Right hindlimb (tissue), 1 donor: ENCODE data around the gene SP7.
"Not testable (repeated sequence)": the region's sequence is repeated elsewhere in the genome, so short reads cannot be mapped to it uniquely, and the experiment has no call there.

Experiments
- DNase-seq: peaks from one replicate; pipeline ENCODE4 v3.0.0-alpha.2; 2018

SP7 gene

DNA sequence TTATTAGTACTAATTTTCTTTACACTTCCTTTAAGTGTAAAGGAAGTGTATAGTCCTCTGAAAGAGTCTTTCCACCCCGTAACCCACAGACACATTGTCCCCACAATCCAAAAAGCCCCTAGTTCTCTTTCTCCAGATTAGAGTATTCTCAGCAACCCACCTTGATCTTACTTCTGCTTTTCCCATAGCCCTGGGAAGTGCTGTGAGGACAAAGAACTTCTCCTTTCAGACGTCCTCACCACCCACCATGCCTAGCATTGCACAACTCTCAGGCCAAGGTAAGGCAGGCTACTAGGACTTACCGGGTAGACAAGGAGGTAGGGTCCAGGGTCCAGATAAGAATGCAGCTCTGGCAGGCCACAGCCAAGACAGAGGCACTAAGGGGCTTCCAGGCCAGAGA lies 22.2 kb downstream of the SP7 start:
- no peak for DNase-seq

DNA sequence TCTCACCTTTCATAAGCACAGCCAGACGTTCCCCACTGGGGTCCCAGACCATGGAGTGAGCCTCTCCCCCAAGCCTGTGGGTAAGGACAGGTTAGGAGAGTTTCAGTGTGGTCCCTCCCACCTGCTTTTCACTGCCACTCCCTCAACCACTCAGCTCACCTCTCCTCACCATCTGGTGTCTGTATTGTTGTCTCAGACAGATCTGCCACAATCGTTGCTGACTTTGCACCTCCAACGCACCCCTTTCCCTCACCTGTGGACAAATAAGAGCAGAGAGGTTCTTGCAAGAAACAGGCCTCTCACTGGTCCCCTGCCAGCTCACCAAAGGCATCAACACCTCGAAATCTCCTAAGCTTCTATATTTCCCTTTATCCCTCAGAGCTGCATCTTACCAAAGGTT lies 27.9 kb downstream of the SP7 start:
- DNase-seq: no peak

DNA sequence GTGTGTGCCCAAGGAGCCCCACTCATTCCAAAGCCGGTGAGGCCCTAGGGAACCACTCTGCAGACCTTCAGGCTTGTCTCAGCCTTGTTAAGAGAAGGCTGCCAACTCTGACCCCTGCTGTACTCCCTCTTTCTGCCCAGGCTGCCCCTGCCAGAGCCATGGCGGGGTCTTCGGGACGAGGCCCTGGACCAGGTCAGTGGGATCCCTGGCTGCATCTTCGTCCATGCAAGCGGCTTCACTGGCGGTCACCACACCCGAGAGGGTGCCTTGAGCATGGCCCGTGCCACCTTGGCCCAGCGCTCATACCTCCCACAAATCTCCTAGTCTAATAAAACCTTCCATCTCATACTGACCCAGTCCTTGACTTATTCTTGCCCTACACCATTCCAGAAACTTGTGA lies 29.3 kb downstream of the SP7 start:
- no peak for DNase-seq

DNA sequence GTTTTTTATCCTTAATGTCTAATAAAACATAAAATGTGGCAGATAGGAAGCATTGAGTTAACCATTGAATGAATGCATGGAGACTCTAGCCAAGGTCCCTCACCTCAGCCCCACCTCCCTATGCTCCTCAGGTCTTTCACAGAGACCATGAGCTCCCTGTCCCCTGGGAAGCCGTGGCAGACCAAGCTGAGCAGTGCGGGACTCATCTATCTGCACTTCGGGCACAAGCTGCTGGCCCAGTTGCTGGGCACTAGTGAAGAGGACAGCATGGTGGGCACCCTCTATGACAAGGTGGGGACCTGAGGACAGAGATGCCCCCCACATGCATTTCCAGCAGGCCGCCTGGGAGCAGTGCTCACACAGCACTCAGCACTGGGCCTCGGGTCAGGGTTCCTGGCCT lies 33.3 kb downstream of the SP7 start:
- DNase-seq: no peak

DNA sequence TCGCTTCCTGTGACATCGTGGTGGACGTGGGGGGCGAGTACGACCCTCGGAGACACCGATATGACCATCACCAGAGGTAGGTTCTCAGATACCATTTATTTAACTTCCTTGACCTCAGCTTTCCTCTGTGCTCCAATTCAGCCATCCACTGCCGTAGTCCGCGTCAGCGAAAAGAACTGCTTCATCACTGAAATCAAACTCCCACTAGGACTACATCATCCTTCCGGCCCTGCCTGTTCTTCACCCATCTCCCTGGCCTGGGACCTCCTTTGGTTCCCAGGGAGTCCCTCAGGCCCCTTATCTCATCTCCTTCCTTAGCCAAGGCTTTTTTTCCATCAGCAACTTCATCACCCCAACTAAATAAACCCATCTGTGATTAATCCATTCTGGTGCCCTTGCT lies 36.0 kb downstream of the SP7 start:
- no peak for DNase-seq

DNA sequence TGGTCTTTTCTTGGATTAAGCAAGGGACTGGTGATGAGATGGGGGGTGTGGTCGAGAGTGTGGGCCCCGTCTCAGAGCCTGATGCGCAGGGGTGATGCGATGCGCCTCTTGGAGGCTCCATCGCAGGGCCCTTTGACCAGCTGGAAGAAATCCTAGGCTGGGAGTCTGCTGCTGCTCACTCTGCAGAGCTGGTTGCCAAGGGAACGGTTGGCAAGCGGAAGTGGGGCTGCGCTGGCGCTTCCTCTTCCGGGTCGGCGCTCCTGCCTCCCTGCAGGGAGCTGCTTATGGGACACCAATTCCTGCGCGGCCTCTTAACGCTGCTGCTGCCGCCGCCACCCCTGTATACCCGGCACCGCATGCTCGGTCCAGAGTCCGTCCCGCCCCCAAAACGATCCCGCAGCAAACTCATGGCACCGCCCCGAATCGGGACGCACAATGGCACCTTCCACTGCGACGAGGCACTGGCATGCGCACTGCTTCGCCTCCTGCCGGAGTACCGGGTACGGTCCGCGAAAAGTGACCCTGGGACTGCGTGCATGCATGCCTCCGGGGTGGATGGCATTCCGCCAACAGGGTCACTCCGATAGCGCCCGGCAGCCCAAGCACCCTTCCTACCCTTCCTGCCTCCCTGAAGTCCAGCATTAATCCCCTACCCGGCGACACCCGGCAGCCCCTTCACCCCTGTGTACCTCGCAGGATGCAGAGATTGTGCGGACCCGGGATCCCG lies 36.5 kb downstream of the SP7 start, which contains the start of gene MYG1:
Gene MYG1, plus strand, starts transcription at position 242 of the 727 bp plus-strand sequence. Its CDS starts 43 bp downstream, at position 285.
- peak; percentile 92 for DNase-seq

DNA sequence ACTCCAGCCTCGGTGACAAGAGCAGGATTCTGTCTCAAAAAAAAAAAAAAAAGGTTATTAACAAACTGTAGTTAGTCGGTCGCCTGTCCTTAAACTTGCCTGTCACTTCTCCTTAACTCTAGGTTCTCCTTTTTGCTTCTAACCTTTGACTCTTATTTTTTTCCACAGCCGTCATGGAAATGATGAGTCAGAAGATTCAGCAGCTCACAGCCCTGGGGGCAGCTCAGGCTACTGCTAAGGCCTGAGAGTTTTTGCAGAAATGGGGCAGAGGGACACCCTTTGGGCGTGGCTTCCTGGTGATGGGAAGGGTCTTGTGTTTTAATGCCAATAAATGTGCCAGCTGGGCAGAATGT lies 37.1 kb downstream of the SP7 start:
- no peak for DNase-seq

DNA sequence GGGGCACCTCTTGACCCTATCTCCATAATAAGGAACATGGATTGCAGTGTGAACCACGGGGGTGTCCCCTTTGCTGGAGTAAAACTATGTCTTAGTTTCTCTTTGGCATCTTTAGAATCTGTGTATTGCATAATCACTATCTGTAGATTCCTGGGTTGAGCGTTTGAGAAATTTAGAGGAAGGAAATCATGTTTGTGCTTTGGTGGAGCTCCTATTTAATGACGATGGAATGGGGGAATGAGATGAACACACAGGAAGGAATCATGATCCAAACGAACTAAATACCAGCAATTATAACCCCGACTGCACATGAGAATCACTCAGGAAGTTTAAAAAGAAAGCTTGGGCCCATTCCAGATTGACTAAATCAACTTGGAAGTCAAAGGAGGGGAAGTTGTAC lies 38.0 kb downstream of the SP7 start:
- DNase-seq: no peak

DNA sequence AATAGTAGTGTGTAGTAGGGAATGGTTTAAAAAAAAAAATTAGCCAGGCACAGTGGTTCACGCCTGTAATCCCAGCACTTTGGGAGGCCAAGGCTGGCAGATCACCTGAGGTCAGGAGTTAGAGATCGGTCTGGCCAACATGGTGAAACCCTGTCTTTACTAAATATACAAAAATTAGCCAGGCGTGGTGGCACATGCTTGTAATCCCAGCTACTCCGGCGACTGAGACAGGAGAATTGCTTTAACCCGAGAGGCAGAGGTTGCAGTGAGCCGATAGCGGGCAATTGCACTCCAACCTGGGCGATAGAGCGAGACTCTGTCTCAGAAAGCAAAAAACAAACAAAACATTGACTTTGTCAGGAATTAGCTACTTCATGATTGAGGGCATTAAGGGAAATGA lies 39.0 kb downstream of the SP7 start:
- DNase-seq: not testable (repeated sequence)

DNA sequence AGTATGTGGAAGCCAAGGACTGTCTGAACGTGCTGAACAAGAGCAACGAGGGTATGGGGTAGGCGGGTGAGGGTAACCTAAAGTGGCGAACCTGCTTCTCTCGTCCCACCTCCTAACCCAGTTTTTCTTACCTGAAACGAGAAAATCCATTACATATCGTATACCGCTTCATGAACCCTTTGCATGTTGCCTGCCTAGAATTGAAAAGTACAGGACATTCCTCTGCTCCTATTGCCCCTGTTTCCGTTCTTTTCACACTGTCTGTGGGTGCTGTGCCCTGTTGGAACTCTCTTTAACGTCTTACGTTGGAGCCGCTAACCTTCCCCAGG lies 40.3 kb downstream of the SP7 start:
- no peak for DNase-seq

DNA sequence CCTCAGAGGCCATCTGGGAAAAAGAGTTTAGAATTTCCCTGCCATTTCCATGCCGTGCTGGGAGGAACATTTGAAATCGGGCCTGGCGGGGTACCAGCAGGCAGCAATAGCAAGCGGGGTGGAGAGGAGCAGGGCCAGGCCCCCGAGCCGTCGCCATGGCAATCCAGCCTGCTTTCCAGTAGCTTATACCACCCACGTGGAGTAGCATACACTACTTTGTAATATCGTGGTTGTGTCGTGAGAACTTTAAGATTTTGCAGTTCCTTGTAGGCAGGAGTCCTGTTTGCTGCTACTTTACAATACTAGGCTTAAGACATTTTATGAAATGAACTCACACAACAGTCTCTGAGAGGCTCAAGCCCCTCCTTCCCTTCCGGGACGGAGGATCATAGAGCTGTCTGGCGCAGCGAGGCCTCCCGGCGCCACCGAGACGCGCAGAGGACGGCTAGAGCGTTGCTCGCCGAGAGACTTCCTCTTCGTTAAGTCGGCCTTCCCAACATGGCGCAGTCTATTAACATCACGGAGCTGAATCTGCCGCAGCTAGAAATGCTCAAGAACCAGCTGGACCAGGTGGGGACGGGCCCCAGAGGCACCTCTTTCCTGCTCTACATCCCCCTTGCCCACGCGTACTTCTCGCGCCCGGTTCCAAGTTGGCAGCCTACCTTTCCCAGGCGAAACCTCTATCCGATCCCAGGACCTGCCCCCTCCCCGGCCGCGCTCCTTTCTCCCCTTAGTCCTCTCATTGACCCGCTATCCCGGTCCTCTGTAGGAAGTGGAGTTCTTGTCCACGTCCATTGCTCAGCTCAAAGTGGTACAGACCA lies 40.9 kb downstream of the SP7 start, which contains the start of gene PFDN5:
Gene PFDN5, plus strand, starts transcription at position 473 of the 821 bp plus-strand sequence. Its CDS starts 26 bp downstream, at position 499.
- DNase-seq: peak; percentile 94

DNA sequence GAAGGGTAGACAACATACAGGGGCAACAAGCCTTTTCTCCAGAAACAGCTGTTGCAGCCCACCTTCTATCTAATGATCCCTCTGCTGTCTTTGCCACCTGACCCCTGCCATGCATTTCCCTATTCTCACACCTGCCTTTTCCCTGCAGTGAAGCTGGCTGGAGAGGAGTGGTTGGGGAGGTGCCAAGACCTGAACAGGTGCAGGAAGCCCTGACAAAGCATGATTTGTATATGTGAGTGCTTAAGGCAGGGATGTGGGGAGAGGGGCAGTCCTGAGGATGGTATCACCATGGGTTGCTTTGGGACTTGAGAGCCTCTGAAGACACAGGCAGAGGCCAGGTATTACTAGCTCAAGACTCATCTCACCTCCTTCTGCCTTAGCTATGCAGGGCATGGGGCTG lies 43.7 kb downstream of the SP7 start:
- DNase-seq: no peak

DNA sequence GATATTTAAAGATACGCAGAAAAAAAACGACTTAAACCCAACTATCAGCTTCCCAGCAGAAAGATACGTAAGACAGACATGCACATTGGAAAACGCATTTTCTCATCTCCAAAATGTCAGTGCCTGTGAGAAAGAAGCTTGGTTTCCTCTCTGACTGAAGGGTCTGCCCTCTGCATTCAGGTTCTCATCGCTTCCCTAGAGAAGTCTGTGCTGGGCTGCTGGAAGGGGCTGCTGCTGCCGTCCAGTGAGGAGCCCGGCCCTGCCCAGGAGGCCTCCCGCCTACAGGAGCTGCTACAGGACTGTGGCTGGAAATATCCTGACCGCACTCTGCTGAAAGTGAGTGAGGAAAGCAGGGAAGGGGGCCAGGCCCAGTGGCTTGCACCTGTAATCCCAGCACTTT lies 45.5 kb downstream of the SP7 start:
- no peak for DNase-seq

DNA sequence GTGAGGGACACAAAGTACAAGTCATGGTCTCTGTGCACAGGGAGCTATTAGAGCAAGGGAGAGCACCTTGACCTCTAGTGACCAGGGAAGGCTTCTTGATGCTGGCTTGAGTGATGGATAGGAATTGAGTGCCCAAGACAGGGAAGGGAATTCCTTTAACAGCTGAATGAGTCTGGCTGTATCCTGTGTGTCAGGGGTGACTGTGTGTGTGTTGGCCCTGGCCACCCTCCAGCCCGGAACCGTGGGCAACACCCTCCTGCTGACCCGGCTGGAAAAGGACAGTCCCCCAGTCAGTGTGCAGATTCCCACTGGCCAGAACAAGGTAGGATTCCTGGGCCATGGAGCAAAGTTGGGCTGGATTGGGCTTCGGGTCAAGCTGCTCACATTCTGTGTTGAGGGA lies 46.3 kb downstream of the SP7 start:
- no peak for DNase-seq

DNA sequence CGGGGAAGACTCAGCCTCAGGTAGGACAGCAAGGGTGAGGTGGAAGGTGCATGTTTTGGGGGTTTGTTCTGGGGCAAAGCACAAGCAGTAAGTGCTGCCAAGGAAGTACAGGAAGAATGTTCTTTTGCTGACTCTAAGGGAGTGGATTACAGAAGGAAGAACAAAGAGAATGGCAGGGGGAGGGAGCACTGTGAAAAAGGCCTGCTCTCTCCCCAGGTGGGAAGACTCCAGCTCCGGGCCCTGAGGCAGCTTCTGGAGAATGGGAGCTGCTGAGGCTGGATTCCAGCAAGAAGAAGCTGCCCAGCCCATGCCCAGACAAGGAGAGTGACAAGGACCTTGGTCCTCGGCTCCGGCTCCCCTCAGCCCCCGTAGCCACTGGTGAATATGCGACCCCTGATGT lies 47.8 kb downstream of the SP7 start:
- DNase-seq: no peak

DNA sequence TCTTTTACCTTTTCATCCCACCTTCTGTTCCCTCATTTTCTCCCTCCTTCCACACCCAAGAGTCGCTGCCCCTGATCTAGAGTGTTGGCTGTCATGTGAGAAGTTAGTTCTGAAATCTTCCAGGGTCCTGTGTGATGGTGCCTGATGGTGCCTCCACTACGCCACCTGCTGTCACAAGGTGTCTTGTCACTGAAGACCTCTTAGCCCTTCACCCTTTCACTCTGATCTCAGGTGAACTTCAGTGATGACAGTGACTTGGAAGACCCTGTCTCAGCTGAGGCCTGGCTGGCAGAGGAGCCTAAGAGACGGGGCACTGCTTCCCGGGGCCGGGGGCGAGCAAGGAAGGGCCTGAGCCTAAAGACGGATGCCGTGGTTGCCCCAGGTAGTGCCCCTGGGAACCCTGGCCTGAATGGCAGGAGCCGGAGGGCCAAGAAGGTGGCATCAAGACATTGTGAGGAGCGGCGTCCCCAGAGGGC lies 48.4 kb downstream of the SP7 start:
- peak; percentile 53 for DNase-seq

DNA sequence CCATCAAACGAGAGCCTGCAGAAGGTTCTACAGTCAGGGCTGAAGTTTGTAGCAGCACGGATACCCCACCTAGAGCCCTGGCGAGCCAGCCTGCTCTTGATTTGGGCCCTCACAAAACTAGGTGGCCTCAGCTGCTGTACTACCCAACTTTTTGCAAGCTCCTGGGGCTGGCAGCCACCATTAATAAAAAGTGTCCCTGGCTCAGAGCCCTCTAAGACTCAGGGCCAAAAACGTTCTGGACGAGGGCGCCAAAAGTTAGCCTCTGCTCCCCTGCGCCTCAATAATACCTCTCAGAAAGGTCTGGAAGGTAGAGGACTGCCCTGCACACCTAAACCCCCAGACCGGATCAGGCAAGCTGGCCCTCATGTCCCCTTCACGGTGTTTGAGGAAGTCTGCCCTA lies 49.7 kb downstream of the SP7 start:
- DNase-seq: no peak

DNA sequence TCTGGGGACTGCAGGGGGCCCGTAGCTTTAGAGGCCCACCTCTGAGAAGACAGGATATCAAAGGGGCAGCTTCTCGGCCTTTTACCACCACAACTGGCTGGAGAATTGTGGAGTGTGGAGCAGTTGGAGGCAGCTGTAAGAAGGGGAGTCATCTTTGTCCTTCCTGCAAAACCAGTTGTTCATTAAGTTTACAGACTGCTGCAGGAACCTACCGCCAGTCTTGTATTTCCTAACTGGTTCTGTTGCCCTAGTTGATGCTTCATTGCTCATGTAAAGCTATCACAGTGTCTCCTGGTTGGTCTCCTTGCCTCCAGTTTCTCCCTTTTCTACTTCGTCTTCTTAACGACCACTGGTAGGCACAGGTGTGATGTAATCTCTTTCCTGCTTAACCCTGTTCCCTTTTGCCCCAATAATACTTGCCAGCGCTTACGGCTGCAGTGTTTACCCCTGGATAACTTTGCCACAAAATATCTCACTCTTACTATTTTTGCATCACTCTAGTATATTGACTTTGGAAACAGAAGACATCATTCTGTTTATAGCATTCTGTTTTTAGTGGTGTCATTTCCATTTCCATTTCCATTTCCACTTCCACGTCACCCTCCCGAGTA lies 56.2 kb downstream of the SP7 start:
- no peak for DNase-seq

DNA sequence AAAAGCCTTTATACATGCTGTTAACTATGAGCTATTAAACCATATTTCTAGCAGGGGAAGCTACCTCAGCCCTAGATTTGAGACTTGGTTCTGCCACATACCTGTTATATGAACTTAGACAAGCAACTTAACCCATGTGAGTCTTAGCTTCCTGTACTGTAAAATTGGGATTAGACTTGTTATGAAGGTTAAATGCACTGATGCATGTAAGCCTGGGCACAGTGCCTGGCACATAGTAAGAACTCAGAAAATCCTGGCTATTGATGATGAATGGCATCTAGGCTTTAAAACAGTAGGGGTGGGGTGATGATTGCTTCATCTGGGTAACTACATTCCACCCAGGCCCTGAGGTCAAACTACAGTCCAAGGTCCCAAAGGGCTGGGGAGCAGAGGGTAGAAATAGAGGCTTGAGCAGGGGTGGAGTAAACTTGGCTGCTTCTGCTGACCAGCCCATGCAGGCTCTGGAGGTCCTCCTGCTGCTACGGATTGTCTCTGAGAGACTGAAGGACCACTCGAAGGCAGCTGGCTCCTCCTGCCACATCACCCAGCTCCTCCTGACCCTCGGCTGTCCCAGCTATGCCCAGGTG lies 56.8 kb downstream of the SP7 start:
- DNase-seq: no peak

DNA sequence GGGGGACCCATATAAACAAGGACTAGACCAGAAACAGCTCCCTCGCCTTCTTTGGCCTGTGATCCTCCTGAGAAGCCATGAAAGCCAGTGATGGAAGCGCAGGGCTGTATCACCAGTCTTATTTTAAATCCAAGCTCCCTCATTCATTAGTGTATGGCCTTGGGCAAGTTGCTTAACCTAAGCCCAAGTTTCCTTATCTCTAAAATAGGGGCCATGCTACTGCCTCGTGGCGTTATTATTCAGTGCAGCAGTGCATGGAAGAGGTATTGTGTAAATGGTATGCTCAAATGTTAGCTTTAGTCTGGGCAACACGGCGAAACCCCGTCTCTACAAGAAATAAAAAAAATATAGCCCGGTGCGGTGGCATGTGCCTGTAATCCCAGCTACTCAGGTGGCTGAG lies 58.2 kb downstream of the SP7 start:
- DNase-seq: no peak
